ENCODE results near the gene MAN1A1. TPM values are rescaled to one million over a fixed set of nuclear protein-coding genes. Genes with fewer than 3 reads are reported as not detected.

The MAN1A1 gene
- total RNA-seq, 1 experiment from 2014 or later, result 0.06 TPM

GRCh38 chr6:119342430-119342829, 7.1 kb downstream of the MAN1A1 start:
- Histone ChIP-seq H3K9me3 (ENCODE audit: low read depth, low read length, poor library complexity, severe bottlenecking) (no peaks in the 10 kb centered on the region), H3K4me3 (ENCODE audit: low read depth, low read length, poor library complexity, severe bottlenecking) (no peak overlapping the region), H3K36me3 (ENCODE audit: insufficient read depth, low read length, poor library complexity, severe bottlenecking) (no peaks in the 10 kb centered on the region), H3K27ac (ENCODE audit: low read depth, low read length, poor library complexity, severe bottlenecking) (no peak overlapping the region), H3K27me3 (replicated peaks; ENCODE audit: insufficient read depth, low read depth, low read length, poor library complexity) (peaks cover 52% of the 10 kb centered on the region), H3K4me1 (ENCODE audit: insufficient read depth, low read length, poor library complexity, severe bottlenecking) (no peaks in the 10 kb centered on the region)
- no peak for DNase-seq (ENCODE audit: low spot score)
- ChIA-PET POLR2A (ENCODE audit: low non-redundant PET) (no interaction called here), CTCF (no interaction called here)
- no peak for TF ChIP-seq CTCF (conservative IDR thresholded peaks at IDR 0.05; ENCODE audit: low read depth, low read length)
- no peak for TF ChIP-seq EZH2 (IDR thresholded peaks at IDR 0.05; ENCODE audit: borderline replicate concordance, low read depth, low read length, poor library complexity, severe bottlenecking)
- BruUV-seq (replicated peaks), result no TSS peak
- intact Hi-C loops (cut with micrococcal nuclease; ENCODE audit: unreplicated experiment), result no loop called here

DNA sequence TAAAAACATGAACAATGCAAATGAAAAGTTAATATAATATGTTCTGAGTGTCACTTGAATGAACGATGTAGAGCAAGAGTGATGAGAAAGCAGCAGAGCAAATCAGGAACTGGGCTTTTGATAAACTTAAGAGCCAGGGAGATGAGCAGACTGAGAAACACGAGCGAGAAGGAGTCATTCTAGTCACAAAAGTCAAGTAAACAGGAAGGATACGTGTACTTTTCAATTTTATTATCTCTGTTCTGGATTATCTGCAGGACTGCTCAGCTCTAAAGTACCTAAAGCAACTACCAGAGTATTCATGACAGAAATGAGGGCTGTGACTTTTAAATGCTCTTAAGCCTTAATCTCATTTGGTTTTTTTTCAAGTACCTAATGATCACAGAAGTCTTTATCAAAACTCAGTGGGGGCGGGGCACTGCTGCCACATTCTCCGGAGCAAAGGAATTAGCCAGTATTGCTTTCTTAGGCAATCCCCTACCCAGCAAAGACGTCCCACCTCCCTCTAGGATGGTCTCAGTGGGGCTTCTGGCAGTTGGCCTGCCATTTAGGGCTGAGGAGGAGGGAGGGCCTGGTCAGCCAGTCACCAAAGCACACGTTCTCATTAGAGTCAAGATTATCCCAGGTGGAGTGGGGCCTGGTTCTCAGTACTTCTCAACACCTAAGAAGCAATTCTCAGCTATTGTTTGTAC, 8.6 kb downstream of the MAN1A1 start:
- no peaks in the 10 kb centered on the region for H3K36me3 ChIP-seq (ENCODE audit: insufficient read depth, low read length, poor library complexity, severe bottlenecking)
- H3K9me3 ChIP-seq (ENCODE audit: low read depth, low read length, poor library complexity, severe bottlenecking), result no peaks in the 10 kb centered on the region
- no TSS peak for BruUV-seq (replicated peaks)
- intact Hi-C loops (cut with micrococcal nuclease; ENCODE audit: unreplicated experiment), result no loop called here
- H3K4me3 ChIP-seq (ENCODE audit: low read depth, low read length, poor library complexity, severe bottlenecking), result no peak overlapping the region
- no peak for TF ChIP-seq EZH2 (IDR thresholded peaks at IDR 0.05; ENCODE audit: borderline replicate concordance, low read depth, low read length, poor library complexity, severe bottlenecking)
- TF ChIP-seq CTCF (conservative IDR thresholded peaks at IDR 0.05; ENCODE audit: low read depth, low read length), result no peak
- ChIA-PET POLR2A (ENCODE audit: low non-redundant PET) (no interaction called here), CTCF (no interaction called here)
- DNase-seq (ENCODE audit: low spot score), result peak; percentile 17
- H3K27ac ChIP-seq (ENCODE audit: low read depth, low read length, poor library complexity, severe bottlenecking), result no peak overlapping the region
- H3K27me3 ChIP-seq (replicated peaks; ENCODE audit: insufficient read depth, low read depth, low read length, poor library complexity), result peaks cover 38% of the 10 kb centered on the region
- H3K4me1 ChIP-seq (ENCODE audit: insufficient read depth, low read length, poor library complexity, severe bottlenecking), result no peaks in the 10 kb centered on the region

DNA sequence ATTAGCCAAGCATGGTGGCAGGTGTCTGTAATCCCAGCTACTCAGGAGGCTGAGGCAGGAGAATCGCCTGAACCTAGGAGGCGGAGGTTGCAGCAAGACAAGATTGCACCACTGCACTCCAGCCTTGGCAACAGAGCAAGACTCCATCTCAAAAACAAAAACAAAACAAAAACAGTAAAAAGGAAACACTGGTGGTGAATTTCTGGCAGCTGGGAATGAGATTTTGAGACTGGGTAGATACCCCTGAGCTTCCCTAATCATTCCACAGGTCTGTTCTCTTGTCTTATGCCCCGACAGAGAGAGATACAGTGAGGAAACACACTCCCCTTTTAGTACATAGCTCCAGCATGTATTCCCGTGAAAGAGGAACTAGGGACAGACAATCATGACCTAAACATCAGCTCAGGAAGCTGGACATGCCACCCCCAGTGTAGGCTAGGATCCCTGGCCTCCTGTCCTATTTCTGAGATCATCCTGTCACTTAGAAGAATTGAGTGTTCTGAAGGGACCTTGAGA, 9.6 kb downstream of the MAN1A1 start:
- no peak for DNase-seq (ENCODE audit: low spot score)
- BruUV-seq (replicated peaks), result no TSS peak
- peaks cover 28% of the 10 kb centered on the region for H3K27me3 ChIP-seq (replicated peaks; ENCODE audit: insufficient read depth, low read depth, low read length, poor library complexity)
- no peaks in the 10 kb centered on the region for H3K36me3 ChIP-seq (ENCODE audit: insufficient read depth, low read length, poor library complexity, severe bottlenecking)
- ChIA-PET CTCF (no interaction called here), POLR2A (ENCODE audit: low non-redundant PET) (no interaction called here)
- no peaks in the 10 kb centered on the region for H3K4me1 ChIP-seq (ENCODE audit: insufficient read depth, low read length, poor library complexity, severe bottlenecking)
- H3K9me3 ChIP-seq (ENCODE audit: low read depth, low read length, poor library complexity, severe bottlenecking), result no peaks in the 10 kb centered on the region
- TF ChIP-seq CTCF (conservative IDR thresholded peaks at IDR 0.05; ENCODE audit: low read depth, low read length), result no peak
- TF ChIP-seq EZH2 (IDR thresholded peaks at IDR 0.05; ENCODE audit: borderline replicate concordance, low read depth, low read length, poor library complexity, severe bottlenecking), result no peak
- intact Hi-C loops (cut with micrococcal nuclease; ENCODE audit: unreplicated experiment), result no loop called here
- H3K27ac ChIP-seq (ENCODE audit: low read depth, low read length, poor library complexity, severe bottlenecking), result no peak overlapping the region
- H3K4me3 ChIP-seq (ENCODE audit: low read depth, low read length, poor library complexity, severe bottlenecking), result no peak overlapping the region

Data from A673 (cell line).